Measurements from ENCODE around the gene ABCG4.

GRCh38 chr11:119114351-119114750 is 34.5 kb upstream of the ABCG4 start:
- TF ChIP-seq RAD21 (conservative IDR thresholded peaks at IDR 0.05) (no peak), POLR2AphosphoS5 (IDR thresholded peaks at IDR 0.05) (no peak), CTCF (IDR thresholded peaks at IDR 0.05; ENCODE audit: poor library complexity, severe bottlenecking) (no peak)

Measured in neural cell (in vitro differentiated cells).